Activated naive CD8-positive, alpha-beta T cell treated with anti-CD3 and anti-CD28 coated beads, Interleukin-2, amount 10 ng/mL, durations not matched to agents 7 days and 5 days (primary cell): ENCODE data around the gene MACROD2. TPM values are rescaled to one million over a fixed set of nuclear protein-coding genes. Genes with fewer than 3 reads are reported as not detected.

Source experiments
- ATAC-seq: fragments of 150-1000 bp; cut with Tn5 transposase; one replicate; pipeline ENCODE4 v1.10.0; 2021; ENCODE audit warnings: low read depth, moderate library complexity
- POLR2A ChIA-PET: fragments of 350-600 bp; sonication (Branson Sonifier 250); formaldehyde crosslinking; loops from one replicate; lab custom pipeline; 2021; ENCODE audit warnings: antibody characterized with exemption; lab: Charles Lee
- DNase-seq: peaks from one replicate; pipeline ENCODE4 v3.0.0; 2021
- H3K27ac Mint-ChIP-seq: one replicate; pipeline ENCODE4 v1.8.0; 2022; ENCODE audit warnings: mild to moderate bottlenecking, mixed read lengths
- H3K27me3 Mint-ChIP-seq: one replicate; pipeline ENCODE4 v1.8.0; 2022; ENCODE audit warnings: mild to moderate bottlenecking, moderate library complexity, mixed read lengths
- H3K36me3 Mint-ChIP-seq: one replicate; pipeline ENCODE4 v1.8.0; 2021; ENCODE audit warnings: mild to moderate bottlenecking, mixed read lengths
- H3K4me1 Mint-ChIP-seq: one replicate; pipeline ENCODE4 v1.8.0; 2021; ENCODE audit warnings: mixed read lengths
- H3K4me3 Mint-ChIP-seq: one replicate; pipeline ENCODE4 v1.8.0; 2022; ENCODE audit warnings: mild to moderate bottlenecking, moderate library complexity, mixed read lengths
- H3K9me3 Mint-ChIP-seq: one replicate; pipeline ENCODE4 v1.8.0; 2021; ENCODE audit warnings: mixed read lengths
- total RNA-seq, 2 experiments: library from RNA; stranded (reverse); gene quantifications; one replicate each; pipeline ENCODE4 v1.2.3, GENCODE V29; 2021

Gene MACROD2
- total RNA-seq, 2 experiments from 2014 or later: not detected

GRCh38 chr20:15257569-15257870 is 1262.2 kb downstream of the MACROD2 start:
- H3K4me1 Mint-ChIP-seq: no peaks in the 10 kb centered on the region
- no peaks in the 10 kb centered on the region for H3K27me3 Mint-ChIP-seq
- no peak for ATAC-seq
- H3K36me3 Mint-ChIP-seq: no peaks in the 10 kb centered on the region
- DNase-seq: no peak
- POLR2A ChIA-PET: no interaction called here
- H3K9me3 Mint-ChIP-seq: no peaks in the 10 kb centered on the region
- no peak overlapping the region for H3K4me3 Mint-ChIP-seq
- H3K27ac Mint-ChIP-seq: no peak overlapping the region

GRCh38 chr20:15265581-15266309 is 1270.4 kb downstream of the MACROD2 start:
- no peaks in the 10 kb centered on the region for H3K4me1 Mint-ChIP-seq
- DNase-seq (no peak), ATAC-seq (no peak)
- H3K9me3 Mint-ChIP-seq: peaks cover 4% of the 10 kb centered on the region
- H3K36me3 Mint-ChIP-seq: no peaks in the 10 kb centered on the region
- no peaks in the 10 kb centered on the region for H3K27me3 Mint-ChIP-seq
- H3K27ac Mint-ChIP-seq: no peak overlapping the region
- no peak overlapping the region for H3K4me3 Mint-ChIP-seq
- POLR2A ChIA-PET: no interaction called here

- DNase-seq: no peak
- Mint-ChIP-seq H3K27me3 (no peaks in the 10 kb centered on the region), H3K36me3 (no peaks in the 10 kb centered on the region), H3K4me1 (no peaks in the 10 kb centered on the region), H3K9me3 (peaks cover 6% of the 10 kb centered on the region), H3K4me3 (no peak overlapping the region), H3K27ac (no peak overlapping the region)
- POLR2A ChIA-PET: no interaction called here
- no peak for ATAC-seq
Measured at GRCh38 chr20:15267935-15268334, 1272.6 kb downstream of the MACROD2 start.

GRCh38 chr20:15278041-15278440 is 1282.7 kb downstream of the MACROD2 start:
- Mint-ChIP-seq H3K9me3 (peaks cover 11% of the 10 kb centered on the region), H3K4me1 (no peaks in the 10 kb centered on the region), H3K27me3 (no peaks in the 10 kb centered on the region), H3K36me3 (no peaks in the 10 kb centered on the region), H3K27ac (no peak overlapping the region), H3K4me3 (no peak overlapping the region)
- DNase-seq (no peak), ATAC-seq (no peak)
- POLR2A ChIA-PET: no interaction called here

- Mint-ChIP-seq H3K4me1 (no peaks in the 10 kb centered on the region), H3K27me3 (no peaks in the 10 kb centered on the region), H3K36me3 (no peaks in the 10 kb centered on the region), H3K4me3 (no peak overlapping the region), H3K9me3 (peaks cover 5% of the 10 kb centered on the region), H3K27ac (no peak overlapping the region)
- POLR2A ChIA-PET: no interaction called here
- no peak for ATAC-seq
- DNase-seq: no peak
Measured at GRCh38 chr20:15287329-15287728, 1292.0 kb downstream of the MACROD2 start.

GRCh38 chr20:15288106-15288505 is 1292.8 kb downstream of the MACROD2 start:
- Mint-ChIP-seq H3K27ac (no peak overlapping the region), H3K36me3 (no peaks in the 10 kb centered on the region), H3K27me3 (no peaks in the 10 kb centered on the region), H3K4me3 (no peak overlapping the region), H3K9me3 (peaks cover 2% of the 10 kb centered on the region), H3K4me1 (no peaks in the 10 kb centered on the region)
- DNase-seq (no peak), ATAC-seq (no peak)
- POLR2A ChIA-PET: no interaction called here

- POLR2A ChIA-PET: no interaction called here
Measured at GRCh38 chr20:15289337-15289736, 1294.0 kb downstream of the MACROD2 start.

GRCh38 chr20:15292405-15292804 is 1297.1 kb downstream of the MACROD2 start:
- Mint-ChIP-seq H3K27me3 (no peaks in the 10 kb centered on the region), H3K4me3 (no peak overlapping the region), H3K4me1 (no peaks in the 10 kb centered on the region), H3K36me3 (no peaks in the 10 kb centered on the region), H3K9me3 (peaks cover 1% of the 10 kb centered on the region), H3K27ac (no peak overlapping the region)
- ATAC-seq: no peak
- no peak for DNase-seq
- POLR2A ChIA-PET: no interaction called here

More at GRCh38 chr20:15289337-15289736, 1294.0 kb downstream of the MACROD2 start:
- Mint-ChIP-seq H3K9me3 (peaks cover 1% of the 10 kb centered on the region), H3K36me3 (no peaks in the 10 kb centered on the region), H3K27me3 (no peaks in the 10 kb centered on the region), H3K27ac (no peak overlapping the region), H3K4me1 (no peaks in the 10 kb centered on the region), H3K4me3 (no peak overlapping the region)
- ATAC-seq (no peak), DNase-seq (no peak)

GRCh38 chr20:15296422-15296821 is 1301.1 kb downstream of the MACROD2 start:
- Mint-ChIP-seq H3K36me3 (no peaks in the 10 kb centered on the region), H3K9me3 (peaks cover 3% of the 10 kb centered on the region), H3K27me3 (no peaks in the 10 kb centered on the region), H3K27ac (no peak overlapping the region), H3K4me1 (no peaks in the 10 kb centered on the region), H3K4me3 (no peak overlapping the region)
- no peak for ATAC-seq
- no peak for DNase-seq
- POLR2A ChIA-PET: no interaction called here

GRCh38 chr20:15297059-15297875 is 1302.0 kb downstream of the MACROD2 start:
- Mint-ChIP-seq H3K4me1 (no peaks in the 10 kb centered on the region), H3K36me3 (no peaks in the 10 kb centered on the region), H3K27ac (no peak overlapping the region), H3K9me3 (peaks cover 3% of the 10 kb centered on the region), H3K27me3 (no peaks in the 10 kb centered on the region), H3K4me3 (no peak overlapping the region)
- DNase-seq: no peak
- ATAC-seq: no peak
- POLR2A ChIA-PET: no interaction called here

GRCh38 chr20:15302075-15302474 is 1306.8 kb downstream of the MACROD2 start:
- Mint-ChIP-seq H3K9me3 (peaks cover 3% of the 10 kb centered on the region), H3K4me3 (no peak overlapping the region), H3K36me3 (no peaks in the 10 kb centered on the region), H3K27me3 (no peaks in the 10 kb centered on the region), H3K4me1 (no peaks in the 10 kb centered on the region), H3K27ac (no peak overlapping the region)
- ATAC-seq: no peak
- POLR2A ChIA-PET: no interaction called here
- DNase-seq: no peak

- DNase-seq: no peak
- Mint-ChIP-seq H3K27me3 (no peaks in the 10 kb centered on the region), H3K36me3 (no peaks in the 10 kb centered on the region), H3K4me3 (no peak overlapping the region), H3K4me1 (no peaks in the 10 kb centered on the region), H3K27ac (no peak overlapping the region), H3K9me3 (peaks cover 2% of the 10 kb centered on the region)
- no peak for ATAC-seq
- POLR2A ChIA-PET: no interaction called here
Measured at GRCh38 chr20:15310361-15310760, 1315.0 kb downstream of the MACROD2 start.

GRCh38 chr20:15316556-15316955 is 1321.2 kb downstream of the MACROD2 start:
- no peak overlapping the region for H3K4me3 Mint-ChIP-seq
- ATAC-seq (no peak), DNase-seq (no peak)
- no peaks in the 10 kb centered on the region for H3K36me3 Mint-ChIP-seq
- no peaks in the 10 kb centered on the region for H3K27me3 Mint-ChIP-seq
- no peaks in the 10 kb centered on the region for H3K4me1 Mint-ChIP-seq
- H3K9me3 Mint-ChIP-seq: peaks cover 3% of the 10 kb centered on the region
- POLR2A ChIA-PET: no interaction called here
- H3K27ac Mint-ChIP-seq: no peak overlapping the region
